ENCODE results near the gene ZNF438.

ZNF438 gene

DNA sequence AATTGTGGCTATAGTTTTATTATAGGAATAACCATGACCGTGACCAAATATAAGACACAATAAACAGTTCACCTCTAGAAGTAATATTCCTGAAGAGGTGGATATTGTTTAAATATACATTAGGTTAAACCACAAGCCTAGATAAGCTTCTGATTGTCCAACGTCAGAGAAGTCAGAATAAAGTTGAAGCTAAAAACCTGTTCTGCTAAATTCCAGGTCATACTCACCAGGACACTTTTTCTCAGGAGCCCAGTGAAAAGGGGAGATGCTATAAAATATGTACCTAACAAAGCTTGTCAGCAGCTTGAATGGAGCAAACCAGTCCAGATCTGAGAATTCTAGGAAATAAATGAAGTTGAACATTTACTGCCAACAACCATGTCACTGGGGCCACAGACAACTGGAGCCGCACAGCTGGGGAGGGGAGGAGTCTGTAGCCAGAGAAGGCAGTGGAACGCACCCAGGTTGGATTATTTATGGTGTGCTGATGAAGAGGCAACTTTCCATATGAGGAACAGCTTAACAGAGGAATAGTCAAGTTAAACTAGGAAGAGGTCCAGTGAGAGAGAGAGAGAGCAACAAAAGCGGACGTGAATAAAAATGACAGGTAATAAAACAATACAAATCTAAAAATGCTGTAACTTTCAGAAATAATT is 191.1 kb downstream of the ZNF438 start:
- DNase-seq: no peak

DNA sequence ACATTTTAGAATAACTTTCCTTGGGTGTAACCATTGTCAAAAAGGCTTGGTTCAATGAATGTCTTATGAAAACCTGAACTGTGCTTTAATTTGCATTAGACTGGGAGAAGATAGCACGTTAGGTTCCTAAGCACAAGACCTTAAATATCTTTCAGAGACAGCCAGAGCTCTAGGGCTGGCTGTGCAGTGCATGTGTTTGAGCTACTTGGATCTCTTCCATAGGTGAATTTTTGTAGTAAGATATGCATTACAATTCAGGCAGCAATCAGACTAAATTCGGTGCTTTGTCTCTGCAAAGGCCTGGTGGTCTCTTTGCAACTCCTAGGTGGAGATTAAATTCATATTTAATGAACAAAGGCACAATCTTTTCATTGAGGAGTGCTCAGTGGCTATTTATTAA is 192.0 kb downstream of the ZNF438 start:
- DNase-seq: no peak

GRCh38 chr10:30836406-30836805 is 195.3 kb downstream of the ZNF438 start:
- no peak for DNase-seq

DNA sequence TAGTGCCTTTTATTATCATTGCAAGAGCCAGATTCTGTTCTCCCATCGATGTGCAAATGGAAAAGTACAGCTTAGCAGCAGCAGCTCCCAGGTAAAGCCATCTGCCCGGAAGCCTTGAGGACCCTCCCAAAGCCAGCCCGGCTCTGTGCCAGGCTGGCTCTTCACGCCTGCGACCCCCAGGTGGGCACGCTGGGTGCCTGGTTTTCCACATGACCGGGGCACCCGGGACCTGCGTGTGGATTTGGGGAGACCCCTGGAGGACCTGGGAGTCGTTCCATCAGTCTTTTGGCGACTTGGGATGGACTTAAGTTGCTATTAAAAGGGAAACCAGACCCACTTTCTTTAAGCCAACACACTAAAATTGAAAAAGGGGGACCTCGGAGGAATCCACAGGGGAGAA is 196.5 kb downstream of the ZNF438 start:
- DNase-seq: no peak

- no peak for DNase-seq
Observed at GRCh38 chr10:30834651-30835050, 197.0 kb downstream of the ZNF438 start.

DNA sequence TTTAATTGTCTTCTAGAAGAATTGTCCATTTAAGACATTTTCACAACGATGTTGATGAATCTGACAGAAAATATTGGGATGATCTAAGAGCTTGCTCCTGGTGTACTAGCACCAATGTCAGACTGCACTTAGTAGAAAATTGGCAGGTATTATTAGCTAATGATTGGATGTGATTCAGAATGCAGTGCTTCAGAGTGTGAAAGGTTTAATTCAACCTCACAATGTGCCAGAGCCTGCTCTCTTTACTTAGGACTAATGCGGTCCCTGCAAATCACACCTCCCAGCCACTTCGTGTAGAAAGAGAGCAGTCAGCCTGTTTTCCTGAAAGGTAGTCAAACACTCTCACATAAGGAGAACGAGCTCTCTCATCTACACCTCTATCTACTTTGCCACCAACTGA is 197.5 kb downstream of the ZNF438 start:
- no peak for DNase-seq

DNA sequence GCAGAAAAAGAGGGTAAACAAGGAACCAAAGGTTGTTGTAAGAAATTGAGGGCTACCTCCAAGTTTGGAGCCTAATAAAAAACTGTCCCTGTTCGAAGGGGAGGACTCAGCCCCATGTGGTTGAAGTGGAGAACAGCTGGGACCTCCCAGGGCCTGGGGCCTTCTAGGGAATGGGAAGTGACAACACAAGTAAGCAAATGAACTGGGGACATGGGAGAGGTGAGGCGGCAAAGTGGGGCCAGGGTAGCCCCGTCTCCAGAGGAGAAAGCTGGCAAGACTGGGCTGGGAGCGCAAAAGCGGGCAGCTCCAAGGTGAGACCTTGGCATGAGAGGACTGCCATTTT is 198.1 kb downstream of the ZNF438 start:
- DNase-seq: no peak

- DNase-seq: no peak
Observed at GRCh38 chr10:30832749-30833627, 198.7 kb downstream of the ZNF438 start.

- DNase-seq: no peak
Observed at GRCh38 chr10:30832001-30832748, 199.5 kb downstream of the ZNF438 start.

DNA sequence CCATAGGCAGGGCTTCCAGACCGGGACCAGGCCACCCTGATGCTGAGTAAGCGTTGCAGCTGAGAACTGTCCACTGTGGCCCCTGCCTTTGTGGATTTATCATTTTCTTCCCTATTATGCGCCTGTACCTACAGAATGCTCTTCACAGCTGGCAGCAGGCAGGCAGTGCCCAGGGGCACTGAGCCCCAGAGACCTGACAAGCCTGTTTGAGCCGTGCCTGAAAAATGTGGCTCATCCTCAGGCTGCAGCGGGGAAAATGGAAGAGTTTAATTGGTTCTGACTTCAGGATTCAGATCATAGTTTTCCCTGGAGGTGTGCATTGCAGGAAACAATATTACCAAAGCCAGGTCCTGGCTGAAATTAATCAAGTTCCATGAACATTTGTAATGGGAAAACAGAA is 200.2 kb downstream of the ZNF438 start:
- DNase-seq: no peak

DNA sequence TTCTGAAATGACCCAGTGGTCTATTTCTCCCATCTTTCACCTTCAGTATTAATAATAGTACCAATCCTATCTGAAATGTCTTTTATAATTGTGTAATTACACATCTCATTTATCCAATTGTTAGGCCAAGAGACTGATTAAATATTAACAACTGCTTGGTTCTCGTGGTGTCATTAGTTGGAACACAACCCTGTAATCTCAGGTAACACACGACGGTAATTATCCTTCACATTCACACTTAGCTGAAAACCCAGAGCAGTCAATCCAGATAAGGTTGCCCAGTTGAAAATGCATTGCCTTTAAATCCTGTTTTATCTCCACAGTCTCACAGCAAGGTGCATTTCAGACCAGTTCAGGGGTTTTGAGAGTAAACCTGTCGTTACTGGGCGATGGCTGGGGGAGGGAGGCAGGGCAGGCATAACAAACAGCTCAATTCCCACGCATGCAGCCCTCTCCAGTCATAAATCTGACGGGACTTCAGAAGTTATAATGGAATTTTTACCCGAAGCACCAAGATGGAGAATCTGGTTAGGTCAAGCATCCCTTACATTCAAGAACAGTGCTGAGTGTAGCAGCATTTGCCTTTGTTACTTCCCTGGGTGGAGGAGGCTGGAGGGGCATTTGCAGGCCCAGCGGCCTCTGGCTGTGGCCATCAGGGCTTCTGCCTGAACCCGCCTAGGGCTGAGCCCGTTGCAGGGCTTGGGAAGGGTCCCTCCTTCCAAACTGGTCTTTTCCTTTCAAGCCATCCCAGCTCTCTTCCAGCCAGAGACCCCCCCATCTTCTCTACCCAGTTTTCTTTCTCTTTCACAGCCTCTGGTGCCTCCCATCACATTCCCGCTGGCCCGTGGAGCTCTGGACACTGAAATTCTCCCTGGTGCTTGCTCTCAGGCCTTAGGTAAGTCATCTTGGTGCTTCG is 201.1 kb downstream of the ZNF438 start:
- DNase-seq: no peak

- no peak for DNase-seq
Observed at GRCh38 chr10:30829901-30830300, 201.8 kb downstream of the ZNF438 start.

DNA sequence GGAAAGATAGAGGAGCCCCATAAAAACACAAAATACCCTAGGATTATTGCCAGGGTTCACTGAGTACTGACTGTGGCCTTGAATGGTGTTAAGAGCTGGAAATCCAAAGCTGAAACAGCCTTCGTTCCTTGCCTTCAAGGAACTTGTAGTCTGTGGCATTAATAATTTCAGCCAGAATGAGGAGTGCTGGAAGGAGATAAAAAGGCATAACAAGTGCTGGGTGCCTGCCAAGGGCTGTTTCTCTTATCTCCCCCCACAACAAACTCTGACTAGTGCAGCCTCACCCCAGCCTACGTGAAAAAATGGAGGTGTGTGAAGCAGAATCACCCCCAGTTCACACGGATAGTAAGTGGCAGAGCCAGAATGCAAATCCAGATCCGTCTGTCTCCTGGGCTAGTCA is 203.0 kb downstream of the ZNF438 start:
- no peak for DNase-seq

- DNase-seq: no peak
Observed at GRCh38 chr10:30828164-30828563, 203.5 kb downstream of the ZNF438 start.

GRCh38 chr10:30827531-30828120 is 204.0 kb downstream of the ZNF438 start:
- no peak for DNase-seq

- DNase-seq: no peak
Observed at GRCh38 chr10:30826679-30827078, 205.0 kb downstream of the ZNF438 start.

DNA sequence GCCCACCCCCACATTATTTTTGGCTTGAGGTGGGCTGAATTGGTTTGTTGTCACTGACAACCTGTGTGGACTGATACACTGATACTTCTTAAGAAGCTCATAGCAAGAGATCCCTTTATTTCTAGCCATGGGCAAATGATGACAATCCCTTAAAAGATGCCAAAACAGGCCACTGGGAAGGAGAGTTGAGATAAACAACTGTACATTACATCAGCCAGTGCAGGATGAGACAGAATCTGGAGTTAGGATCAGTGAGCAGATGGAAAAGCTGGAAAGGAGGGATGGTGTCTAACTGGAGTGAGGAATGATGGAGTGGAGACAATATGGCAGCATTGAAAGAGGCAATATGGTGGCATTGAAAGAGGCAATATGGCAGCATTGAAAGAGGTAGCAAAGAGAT is 206.2 kb downstream of the ZNF438 start:
- no peak for DNase-seq

GRCh38 chr10:30825022-30825421 is 206.6 kb downstream of the ZNF438 start:
- no peak for DNase-seq

GRCh38 chr10:30823651-30824050 is 208.0 kb downstream of the ZNF438 start:
- no peak for DNase-seq

GRCh38 chr10:30822693-30823465 is 208.8 kb downstream of the ZNF438 start:
- DNase-seq: no peak

GRCh38 chr10:30821994-30822692 is 209.5 kb downstream of the ZNF438 start:
- DNase-seq: no peak

Measured in GDM1 (cell line).